A549 treated with AZD9567 at 1 μM for 4 hours (cell line): ENCODE data around the gene FMNL2. TPM values are rescaled to one million over a fixed set of nuclear protein-coding genes. Genes with fewer than 3 reads are reported as not detected.

Experiments
- total RNA-seq: library from RNA; stranded (reverse); fragments of 200-300 nt; extraction: Qiagen RNA extraction; gene quantifications from 5 replicates; pipeline ENCODE4 v1.2.3, GENCODE V29; 2022; ENCODE audit not compliant: insufficient read depth

Gene FMNL2
- 23.2 to 31.9 TPM (median 31.2 TPM) in 5 replicates for total RNA-seq

DNA sequence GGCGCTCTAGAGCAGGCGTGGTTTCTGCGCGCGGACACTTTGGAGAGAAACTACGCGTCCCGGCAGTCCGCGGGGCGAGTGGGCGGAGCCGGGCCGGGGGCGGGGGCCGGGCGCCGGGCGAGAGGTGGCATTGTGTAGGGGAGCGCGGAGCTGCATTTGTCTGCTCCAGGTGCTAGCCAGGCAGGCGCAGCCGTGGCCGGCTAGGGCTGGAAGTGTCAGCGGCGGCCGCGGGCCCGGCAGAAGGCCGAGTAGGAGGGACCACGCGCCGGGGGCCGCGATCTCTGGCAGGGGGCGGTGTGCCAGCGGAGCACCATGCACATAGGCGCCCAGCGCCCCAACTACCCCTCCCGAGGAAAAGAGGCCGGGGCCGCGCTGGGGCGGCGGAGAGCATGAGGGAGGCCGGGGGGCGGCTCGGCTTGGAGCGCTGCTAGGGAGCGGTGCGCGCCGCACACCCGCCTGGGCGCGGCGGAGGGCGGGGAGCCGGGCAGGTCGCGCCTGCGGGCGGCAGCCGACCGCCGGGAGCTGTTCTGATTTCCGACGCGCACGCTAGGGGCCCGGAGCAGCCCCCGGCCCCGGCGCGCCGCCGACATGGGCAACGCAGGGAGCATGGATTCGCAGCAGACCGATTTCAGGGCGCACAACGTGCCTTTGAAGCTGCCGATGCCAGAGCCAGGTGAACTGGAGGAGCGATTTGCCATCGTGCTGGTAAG, at the start of gene FMNL2:
FMNL2 (plus strand) TSS at position 159 of the 710 bp plus-strand sequence.

Other genes with a start within 250 kb of the FMNL2 start
- gene CACNB4, start 236.1 kb upstream of the FMNL2 start, total RNA-seq = 0.09 to 0.18 TPM (median 0.10 TPM) in 4 of 5 replicates, not detected in the other
- gene STAM2, start 159.4 kb upstream of the FMNL2 start, total RNA-seq = 7.8 to 10.7 TPM (median 9.4 TPM) in 5 replicates